Measurements from ENCODE around the gene IL17RE.
"Not testable (repeated sequence)": the region's sequence is repeated elsewhere in the genome, so short reads cannot be mapped to it uniquely, and the experiment has no call there.

The IL17RE gene

DNA sequence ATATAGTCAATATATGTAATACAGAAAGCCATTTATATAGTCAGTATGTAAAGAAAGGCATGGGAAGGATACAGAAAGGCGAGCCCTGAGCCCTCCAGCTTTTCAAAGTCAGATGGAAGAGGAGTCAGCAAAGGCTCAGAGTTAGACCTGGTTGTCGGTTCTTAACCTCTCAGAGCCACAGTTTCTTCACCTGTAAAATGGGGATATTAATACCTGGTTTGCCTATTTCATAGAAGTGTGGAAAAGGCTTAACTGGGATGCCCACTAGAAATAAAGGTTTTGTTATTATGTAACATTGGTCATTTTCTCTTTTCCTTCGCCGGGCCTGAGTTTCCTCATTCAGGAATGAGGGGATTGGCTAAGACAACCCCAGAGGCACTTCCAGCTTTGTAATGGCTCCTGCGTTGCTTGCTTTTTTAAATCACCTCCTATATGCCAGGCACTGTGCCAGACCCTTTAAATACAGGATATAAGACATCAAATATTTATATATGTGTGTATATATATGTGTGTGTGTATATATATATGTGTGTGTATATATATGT lies 33.4 kb downstream of the IL17RE start:
- DNase-seq = no peak

DNA sequence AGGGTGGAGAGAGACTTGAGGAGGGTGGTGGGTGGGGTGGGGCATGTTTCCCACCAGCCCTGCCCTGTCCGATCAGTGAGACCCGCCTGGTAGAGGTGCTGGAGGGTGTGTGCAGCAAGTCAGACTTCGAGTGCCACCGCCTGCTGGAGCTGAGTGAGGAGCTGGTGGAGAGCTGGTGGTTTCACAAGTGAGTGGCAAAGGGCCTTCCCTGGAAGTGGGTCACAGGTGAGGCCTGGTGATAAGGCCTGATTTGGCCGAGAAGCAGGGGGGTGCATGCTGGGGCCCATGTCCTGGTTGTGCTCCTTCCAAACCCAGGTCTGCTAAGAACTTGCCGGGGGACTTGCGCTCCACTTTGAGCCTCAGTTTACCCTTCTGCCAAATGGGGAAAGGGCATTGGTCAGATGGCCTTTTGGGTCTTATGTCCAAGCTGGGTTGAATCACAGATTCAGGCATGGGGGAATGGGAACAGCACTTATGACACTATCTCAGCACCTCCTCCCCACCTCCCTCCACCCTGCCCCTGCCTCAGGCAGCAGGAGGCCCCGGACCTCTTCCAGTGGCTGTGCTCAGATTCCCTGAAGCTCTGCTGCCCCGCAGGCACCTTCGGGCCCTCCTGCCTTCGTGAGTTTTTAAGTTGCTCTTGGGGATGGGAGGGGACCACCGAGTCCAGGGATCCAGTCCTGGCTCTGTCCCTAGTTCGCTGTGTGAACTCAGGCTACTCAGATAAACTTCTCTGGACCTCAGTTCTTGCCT lies 35.0 kb downstream of the IL17RE start:
- no peak for DNase-seq

DNA sequence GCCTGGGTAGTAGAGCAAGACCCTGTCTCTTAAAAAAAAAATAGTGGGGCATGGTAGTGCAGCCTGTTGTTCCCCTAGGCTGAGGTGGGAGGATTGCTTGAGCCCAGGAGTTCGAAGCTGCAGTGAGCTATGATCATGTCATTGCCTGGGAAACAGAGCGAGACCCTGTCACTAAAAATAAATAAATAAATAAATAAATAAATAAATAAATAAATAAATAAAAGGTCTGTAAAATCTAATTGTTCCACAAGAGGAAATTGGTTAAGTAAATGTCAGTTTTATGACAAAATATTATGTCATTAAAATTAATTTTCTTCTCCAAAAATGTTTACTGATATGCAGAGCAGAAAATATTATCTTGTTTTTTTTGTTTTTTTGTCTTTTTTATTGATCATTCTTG lies 36.3 kb downstream of the IL17RE start:
- DNase-seq = no peak

DNA sequence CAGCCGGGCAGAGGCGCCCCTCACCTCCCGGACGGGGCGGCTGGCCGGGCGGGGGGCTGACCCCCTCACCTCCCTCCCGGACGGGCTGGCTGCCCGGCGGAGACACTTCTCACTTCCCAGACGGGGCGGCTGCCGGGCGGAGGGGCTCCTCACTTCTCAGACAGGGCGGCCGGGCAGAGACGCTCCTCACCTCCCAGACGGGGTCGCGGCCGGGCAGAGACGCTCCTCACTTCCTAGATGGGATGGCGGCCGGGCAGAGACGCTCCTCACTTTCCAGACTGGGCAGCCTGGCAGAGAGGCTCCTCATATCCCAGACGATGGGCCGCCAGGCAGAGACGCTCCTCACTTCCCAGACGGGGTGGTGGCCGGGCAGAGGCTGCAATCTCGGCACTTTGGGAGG lies 37.3 kb downstream of the IL17RE start:
- not testable (repeated sequence) for DNase-seq

DNA sequence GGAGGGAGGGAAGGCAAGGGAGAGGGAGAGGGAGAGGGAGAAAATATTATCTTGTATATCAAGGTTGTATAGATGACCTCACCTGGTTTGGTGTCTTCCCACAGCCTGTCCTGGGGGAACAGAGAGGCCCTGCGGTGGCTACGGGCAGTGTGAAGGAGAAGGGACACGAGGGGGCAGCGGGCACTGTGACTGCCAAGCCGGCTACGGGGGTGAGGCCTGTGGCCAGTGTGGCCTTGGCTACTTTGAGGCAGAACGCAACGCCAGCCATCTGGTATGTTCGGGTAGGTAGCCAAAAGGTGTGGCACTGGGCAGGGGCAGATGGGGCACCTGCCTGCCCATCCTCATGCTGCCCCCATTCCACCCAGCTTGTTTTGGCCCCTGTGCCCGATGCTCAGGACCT lies 38.1 kb downstream of the IL17RE start:
- DNase-seq = no peak

DNA sequence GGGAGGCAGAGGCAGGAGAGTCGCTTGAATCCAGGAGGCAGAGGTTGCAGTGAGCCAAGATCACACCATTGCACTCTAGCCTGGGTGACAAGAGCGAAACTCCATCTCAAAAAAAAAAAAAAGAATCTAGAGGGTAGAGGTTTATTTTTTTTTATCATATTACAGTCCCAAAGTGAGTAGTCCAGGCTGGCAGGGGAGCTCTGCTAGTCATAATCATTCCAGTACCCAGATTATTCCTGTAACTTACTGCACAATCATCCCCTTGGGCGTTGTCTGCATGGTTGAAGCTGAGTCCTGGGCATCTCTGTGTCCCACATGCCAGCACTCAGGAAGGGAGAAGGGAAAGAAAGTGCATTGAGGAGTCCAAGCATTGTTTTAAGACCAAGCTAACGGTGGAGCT lies 39.5 kb downstream of the IL17RE start:
- no peak for DNase-seq

DNA sequence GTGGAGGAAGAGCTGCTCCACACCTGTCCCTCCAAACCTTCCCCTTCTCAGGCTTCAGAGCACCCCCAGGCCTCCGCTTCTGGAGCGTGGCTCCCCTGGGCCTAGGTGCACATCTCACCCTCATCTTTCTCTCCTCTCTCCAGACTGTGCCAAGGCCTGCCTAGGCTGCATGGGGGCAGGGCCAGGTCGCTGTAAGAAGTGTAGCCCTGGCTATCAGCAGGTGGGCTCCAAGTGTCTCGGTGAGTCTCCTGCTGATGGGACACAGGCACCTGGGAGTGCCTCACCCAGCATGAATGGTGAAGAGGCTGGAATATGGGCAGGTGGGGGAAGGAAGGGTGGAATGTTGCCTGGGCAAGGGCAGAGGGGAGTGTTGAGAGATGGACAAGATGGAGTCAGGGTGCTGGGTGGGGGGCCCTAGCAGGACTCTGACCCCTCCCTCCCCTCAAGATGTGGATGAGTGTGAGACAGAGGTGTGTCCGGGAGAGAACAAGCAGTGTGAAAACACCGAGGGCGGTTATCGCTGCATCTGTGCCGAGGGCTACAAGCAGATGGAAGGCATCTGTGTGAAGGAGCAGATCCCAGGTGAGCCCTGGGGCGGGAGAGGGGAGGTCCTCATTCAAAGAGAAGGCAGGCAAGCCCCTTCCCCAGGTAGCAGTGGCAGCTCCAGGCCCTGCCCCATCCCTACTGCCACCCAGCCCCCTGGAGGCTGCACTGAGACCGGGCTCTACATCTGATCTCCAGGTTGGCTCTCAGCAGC lies 40.5 kb downstream of the IL17RE start:
- no peak for DNase-seq

DNA sequence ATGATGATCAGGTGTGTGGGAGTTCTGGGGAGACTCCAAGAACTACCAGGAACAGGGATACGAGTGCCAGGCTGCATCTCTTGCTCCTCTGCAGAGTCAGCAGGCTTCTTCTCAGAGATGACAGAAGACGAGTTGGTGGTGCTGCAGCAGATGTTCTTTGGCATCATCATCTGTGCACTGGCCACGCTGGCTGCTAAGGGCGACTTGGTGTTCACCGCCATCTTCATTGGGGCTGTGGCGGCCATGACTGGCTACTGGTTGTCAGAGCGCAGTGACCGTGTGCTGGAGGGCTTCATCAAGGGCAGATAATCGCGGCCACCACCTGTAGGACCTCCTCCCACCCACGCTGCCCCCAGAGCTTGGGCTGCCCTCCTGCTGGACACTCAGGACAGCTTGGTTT lies 41.6 kb downstream of the IL17RE start:
- DNase-seq = no peak

DNA sequence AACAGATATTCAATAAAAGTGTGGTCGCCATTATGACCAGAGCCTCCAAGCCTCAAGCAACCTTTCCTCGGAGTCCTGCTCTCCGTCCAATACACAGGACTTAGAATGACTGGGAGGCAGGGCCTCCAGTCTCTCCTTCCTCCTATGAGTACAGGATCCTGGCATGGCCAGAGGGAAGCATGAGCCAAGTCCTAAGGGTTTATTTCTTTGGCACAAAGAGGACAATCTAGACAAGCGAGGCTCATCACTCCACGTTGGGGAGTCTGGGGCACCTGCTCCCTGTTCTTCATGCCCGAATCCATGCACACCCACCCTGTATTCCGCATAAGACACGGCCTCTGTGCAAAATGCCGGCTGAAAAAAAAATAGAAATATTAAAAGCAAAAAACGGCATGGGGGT lies 42.7 kb downstream of the IL17RE start:
- DNase-seq = no peak

DNA sequence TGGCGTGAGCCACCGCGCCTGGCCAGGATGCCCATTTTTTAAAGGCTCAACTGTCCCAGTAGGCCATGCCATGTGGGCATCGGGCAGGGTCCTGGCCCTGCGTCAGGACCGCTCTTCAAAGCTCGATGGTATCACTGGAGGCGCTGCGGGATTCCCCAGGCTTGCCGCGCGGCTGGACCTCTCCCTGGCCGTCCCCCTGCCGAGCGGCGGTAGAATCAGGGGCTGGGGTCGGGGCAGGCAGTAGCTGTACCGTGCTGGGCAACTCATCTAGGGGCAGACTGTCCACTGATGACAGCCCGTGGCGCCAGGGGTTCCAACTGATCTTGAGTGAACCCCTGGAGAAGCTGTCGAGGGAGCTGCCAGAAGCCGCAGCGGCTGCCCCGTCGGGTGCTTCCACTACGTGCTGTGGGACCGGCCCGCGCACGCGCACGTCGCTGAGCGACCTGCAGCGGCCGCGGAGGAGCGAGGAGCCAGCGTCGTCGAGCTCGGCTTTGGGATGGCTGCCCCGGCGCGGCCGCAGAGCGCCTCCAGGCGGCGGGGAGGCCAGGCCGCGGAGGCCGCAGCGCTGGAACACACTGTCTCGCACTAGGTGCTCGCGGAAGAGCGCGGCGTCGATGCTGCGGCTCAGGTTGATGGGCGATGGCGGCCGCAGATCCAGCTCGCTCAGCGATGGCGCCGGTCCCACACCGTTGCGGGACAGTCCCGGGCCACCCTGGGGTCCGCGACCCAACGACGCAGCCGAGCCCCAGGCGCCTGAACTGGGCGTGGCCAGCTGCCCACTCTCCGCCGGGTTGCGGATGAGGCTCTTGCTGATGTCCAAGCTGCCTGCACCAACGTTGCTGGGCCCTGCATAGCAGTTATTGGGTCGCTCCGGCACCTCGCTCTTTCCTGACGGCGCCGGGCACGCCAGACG lies 43.7 kb downstream of the IL17RE start:
- DNase-seq = peak; percentile 82

DNA sequence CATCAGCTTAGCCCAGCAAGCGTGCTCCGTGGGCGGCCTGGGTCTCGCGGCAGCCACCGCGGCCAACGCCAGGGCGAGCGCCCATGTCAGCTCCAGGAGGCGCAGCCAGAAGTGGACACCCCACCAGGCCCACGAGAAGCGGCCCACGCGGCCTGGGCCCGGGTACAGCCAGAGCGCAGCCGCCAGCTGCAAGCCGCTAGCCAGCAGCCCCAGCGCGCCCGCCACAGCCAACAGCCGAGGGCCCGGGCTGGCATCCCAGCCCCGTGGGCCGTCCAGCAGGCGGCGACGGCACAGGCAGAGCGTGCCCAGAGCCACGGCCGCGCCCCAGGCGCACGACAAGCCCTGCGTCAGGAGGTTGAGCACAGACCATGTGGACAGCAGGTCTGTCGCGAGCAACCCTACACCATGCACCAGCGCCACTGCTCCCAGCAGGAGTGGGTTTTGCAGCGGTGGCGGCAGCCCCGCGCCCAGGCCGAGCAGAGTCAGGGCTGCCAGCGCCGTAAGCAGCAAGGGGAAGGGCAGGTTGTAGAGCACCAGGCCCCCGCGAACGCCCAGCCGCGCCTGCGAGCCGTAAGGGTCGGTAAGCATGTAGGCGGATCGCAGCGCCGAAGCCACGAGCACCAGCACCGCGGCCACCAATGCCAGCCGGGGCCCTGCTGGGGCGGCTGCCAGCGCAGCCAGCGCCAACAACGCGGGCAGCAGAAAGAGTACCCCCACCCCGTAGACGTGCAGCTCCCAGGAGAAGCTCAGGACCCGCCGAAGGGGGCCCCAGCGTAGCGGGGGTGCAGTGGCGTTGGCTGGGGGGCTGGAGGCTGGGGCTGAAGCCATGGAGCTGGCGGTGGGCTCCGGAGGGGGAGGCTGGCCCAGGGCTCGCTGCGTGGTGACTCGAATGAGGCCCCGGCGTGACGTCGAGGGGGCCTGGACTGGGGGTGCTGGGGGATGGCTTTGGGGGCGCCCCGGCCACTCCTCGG lies 44.7 kb downstream of the IL17RE start:
- peak; percentile 36 for DNase-seq

DNA sequence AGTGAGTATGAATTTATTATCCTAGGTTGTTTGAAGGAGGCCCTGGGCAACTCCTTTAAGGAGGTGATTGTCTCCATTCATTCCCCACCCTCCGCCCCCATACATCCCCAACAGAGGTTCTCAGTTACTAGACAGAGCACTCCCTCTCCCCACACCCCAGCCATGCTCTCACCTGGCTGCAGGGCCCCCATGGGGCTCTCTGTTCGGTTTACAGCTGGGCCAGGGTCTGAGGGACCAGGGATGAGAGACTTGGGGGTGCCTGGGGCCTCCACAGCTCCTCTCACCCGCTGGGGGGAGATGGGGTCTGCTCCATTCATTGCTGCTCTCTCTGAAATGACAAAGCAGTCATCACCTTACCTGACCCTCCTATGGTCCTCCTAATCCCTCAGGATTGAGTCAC lies 45.9 kb downstream of the IL17RE start:
- DNase-seq = no peak

DNA sequence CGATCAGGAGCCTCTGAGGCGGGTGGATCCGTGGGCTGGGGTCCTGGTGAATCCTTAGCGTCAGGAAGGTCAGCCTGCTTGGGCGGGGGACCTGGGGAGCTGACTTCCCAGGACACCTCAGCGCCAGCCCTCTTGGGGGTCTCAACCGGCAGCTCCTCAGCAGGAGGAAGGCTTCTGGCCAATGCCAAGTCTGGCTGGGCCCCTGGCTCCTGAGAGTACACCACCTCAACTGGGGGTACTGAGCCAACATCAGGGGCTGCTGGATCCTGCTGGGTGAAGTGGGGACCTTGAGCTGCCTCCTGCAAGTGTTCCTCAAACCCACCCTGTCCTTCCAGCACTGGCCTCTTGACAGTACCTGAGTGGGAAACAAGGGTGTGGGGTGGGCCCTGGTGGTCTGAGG lies 46.5 kb downstream of the IL17RE start:
- no peak for DNase-seq

DNA sequence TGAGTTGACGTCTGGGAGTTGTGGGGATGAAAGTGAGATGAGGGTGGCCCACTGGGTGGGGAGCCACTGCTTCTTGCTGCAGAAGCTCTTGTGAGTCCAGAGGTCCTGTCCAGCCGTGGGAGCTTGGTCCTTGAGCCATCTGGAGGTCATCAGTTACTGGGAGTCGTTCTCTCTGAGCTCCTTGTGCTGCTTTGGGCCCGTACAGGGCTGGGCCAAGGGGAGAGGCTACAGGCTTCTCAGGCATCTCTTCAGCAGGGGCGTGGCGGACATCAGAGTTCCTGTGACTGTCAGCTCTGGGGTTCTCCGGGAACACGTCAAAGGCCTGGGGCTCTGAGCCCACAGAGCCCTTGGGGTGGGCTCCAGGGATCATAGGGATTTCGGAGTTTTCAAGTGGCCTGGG lies 47.0 kb downstream of the IL17RE start:
- DNase-seq = no peak

DNA sequence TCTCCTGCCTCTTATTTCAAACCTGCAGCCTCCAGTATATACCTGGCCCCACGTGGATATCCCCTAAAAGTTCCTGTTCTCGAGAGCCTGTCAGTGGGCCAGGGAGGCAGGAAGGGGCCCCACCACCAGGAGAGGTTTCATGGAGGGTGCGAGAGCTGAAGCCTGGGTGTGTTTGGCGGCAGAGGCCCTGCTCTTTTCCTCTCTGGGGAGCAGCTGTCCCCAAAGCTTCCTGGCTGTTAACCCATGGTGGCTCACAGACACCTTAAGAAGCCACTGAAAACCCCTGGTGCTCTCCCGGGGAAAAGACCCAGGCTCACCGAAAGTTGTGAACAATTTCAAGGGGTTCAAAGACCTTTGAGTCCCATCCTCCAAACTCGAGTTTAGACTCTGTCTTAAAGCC lies 48.5 kb downstream of the IL17RE start:
- DNase-seq = no peak

DNA sequence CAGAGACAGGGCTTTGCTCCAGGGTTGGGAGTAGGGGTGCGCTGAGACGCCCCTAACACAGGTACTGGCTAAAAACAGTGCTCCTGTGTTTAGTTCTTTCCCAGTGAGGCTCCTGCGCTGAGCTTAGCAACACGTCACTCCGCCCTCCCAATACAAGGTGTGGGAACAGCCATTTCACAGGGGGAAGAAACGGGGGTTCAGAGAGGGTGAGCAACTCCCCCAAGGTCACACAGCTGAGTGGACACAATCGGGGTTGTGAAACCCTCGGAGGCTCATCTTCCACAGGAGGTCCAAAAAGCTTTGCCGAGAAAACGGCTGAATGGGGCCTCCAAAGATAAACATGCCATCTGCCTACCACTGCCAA lies 48.9 kb downstream of the IL17RE start:
- DNase-seq = no peak

DNA sequence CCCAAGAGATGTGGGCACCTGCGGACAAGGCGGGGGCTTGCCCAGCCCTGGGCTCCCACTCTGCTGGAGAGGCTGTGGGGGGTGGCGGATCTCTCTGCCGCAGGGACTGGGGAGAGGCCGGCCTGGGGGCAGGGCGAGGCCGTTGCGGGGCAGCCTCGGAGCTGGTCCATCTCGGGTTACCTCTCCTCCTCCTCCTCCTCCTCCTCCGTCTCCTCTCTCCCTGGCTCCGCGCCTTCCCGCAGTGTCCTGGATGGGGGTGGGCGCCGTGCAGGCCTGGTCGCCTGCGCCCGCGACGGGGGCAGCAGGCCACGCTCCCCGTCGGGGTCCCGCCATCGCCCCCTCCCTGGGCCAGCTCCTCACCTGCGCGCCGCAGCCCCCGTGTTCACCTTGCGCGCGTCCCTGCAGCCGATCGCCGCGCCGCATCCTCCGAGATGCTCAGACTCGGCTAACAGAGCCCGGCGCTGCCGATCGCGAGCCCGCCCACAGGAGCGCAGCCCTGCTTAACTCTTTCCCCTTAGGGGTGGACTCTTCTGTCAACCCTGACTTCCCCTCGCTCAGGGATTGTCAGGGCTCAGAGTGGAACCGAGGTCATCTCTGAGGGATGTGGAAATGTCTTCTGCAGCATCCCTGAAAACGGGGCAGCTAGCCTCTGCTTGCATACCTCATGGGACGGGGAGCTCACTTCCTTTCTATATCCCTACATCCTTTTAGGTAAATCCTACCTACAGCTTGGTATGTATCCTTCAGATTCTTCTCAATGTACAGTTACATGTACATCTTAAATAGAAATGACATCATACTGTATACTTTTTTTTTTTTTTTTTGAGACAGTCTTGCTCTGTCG lies 49.5 kb downstream of the IL17RE start, which contains the start of gene PRRT3:
Gene PRRT3, minus strand, starts transcription at position 447 of the 844 bp plus-strand sequence. CDS start 2,293 bp downstream, outside the sequence.
- peak; percentile 42 for DNase-seq

DNA sequence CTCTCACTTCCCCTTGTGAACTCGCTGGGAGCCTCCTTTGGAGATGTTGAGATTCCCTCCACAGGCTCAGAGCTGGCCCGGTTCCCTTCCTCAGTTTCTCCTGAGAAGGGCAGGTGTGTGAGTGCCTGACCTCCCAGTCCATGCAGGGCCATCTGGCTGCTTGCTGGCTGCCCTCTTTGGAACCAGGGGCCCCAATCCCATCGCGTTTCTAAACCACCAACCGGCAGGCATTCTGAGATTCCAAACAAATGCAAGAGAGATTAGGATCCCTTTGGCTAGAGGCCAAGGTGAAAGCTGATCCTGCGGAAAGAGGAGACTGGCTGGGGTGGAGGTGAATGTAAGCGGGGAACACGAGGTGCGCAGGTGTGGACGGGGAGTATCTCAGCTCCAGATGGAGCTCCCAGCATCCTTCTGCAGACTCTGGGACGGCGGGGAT lies 52.4 kb downstream of the IL17RE start:
- DNase-seq = peak; percentile 86

DNA sequence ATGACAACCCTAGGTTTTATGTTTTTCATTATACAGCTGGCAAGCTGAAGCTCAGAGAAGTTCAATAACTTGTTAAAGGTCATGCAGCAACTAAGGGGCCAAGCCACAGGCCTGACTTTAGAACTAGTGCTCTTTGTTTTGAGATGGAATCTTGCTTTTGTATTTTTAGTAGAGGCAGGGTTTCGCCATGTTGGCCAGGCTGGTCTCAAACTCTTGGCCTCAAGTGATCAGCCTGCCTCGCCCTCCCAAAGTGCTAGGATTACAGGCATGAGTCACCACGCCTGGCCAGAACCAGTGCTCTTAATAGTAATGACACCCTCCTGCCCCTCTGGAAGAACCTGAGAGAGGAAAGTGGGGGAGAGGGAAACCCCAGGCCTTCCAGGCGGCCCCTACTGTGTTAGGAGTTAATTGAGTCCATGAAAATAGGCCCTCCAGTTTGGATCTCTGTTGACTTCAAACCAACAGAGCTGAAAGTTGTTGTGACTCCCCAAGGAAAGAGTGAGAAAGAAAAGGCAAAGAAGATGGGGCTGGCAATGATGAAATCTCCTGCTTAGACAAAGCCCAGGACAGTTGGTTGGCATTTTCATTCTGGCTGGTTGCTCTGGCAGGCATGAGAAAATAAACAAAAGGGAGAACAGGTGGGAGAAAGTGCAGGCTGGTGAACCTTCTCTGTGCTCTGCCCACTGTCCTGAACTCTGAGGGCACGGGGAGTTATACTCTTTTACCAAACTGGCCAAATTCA lies 53.1 kb downstream of the IL17RE start:
- no peak for DNase-seq

DNA sequence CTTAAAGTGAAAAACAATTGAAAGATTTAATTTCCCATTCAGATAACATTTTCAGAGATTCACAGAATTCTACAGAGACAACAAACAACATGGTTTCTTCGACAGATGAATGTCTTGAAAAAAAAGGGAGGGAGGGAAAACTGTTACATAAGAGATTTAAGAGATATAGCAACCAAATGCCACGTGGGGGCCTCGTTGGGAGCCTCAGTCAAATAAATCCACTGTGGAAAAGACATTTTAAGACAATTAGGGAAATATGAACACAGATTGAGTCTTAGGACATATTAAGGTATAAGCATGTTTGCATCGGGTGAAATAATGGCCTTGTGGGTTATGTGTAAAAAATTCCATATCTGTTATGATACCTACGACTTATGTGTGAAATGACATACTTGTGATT lies 54.6 kb downstream of the IL17RE start:
- DNase-seq = no peak

Data from NCI-H146 (cell line).